HL-60 (cell line): ENCODE data around the gene STX8.

ENCODE experiments used
- GABPA ChIP-seq: IDR thresholded peaks from 2 replicates; pipeline ENCODE4 v1.6.1; 2012; ENCODE audit warnings: low read depth
- SPI1 ChIP-seq: IDR thresholded peaks from 2 replicates; pipeline ENCODE4 v1.6.1; 2012; ENCODE audit warnings: low read depth, mild to moderate bottlenecking, borderline replicate concordance
- TF ChIP-seq, protein P1 (sequence below): IDR thresholded peaks from one replicate; pipeline ENCODE4 v1.5.1; 2011; ENCODE audit warnings: low read length, control low read depth, inconsistent platforms; ENCODE audit not compliant: insufficient read depth
- TF ChIP-seq, protein P2 (sequence below): IDR thresholded peaks from 2 replicates; pipeline ENCODE4 v1.6.1; 2012; ENCODE audit warnings: low read depth; ENCODE audit not compliant: insufficient replicate concordance

DNA sequence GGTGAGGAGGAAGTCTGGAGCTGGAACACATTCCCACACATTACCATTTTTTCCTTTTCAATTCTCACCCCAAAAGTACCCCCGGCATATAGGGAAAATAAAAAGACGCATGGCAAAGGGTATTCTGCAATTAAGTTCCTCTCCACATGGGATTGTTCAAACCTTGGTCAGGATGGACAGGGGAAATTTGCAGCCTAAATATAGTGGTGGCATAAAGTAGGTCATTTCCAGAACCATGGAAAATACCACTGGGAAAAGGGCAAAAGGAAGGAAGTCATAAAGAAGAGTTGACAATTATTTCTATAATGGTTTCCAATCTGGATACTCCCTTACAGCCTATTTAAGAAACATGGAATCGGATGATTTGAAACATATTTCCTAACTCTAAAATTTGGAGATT lies 135.8 kb downstream of the STX8 start:
- TF ChIP-seq, protein P1, sequence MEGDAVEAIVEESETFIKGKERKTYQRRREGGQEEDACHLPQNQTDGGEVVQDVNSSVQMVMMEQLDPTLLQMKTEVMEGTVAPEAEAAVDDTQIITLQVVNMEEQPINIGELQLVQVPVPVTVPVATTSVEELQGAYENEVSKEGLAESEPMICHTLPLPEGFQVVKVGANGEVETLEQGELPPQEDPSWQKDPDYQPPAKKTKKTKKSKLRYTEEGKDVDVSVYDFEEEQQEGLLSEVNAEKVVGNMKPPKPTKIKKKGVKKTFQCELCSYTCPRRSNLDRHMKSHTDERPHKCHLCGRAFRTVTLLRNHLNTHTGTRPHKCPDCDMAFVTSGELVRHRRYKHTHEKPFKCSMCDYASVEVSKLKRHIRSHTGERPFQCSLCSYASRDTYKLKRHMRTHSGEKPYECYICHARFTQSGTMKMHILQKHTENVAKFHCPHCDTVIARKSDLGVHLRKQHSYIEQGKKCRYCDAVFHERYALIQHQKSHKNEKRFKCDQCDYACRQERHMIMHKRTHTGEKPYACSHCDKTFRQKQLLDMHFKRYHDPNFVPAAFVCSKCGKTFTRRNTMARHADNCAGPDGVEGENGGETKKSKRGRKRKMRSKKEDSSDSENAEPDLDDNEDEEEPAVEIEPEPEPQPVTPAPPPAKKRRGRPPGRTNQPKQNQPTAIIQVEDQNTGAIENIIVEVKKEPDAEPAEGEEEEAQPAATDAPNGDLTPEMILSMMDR = no peak
- no peak for TF ChIP-seq SPI1
- TF ChIP-seq, protein P2, sequence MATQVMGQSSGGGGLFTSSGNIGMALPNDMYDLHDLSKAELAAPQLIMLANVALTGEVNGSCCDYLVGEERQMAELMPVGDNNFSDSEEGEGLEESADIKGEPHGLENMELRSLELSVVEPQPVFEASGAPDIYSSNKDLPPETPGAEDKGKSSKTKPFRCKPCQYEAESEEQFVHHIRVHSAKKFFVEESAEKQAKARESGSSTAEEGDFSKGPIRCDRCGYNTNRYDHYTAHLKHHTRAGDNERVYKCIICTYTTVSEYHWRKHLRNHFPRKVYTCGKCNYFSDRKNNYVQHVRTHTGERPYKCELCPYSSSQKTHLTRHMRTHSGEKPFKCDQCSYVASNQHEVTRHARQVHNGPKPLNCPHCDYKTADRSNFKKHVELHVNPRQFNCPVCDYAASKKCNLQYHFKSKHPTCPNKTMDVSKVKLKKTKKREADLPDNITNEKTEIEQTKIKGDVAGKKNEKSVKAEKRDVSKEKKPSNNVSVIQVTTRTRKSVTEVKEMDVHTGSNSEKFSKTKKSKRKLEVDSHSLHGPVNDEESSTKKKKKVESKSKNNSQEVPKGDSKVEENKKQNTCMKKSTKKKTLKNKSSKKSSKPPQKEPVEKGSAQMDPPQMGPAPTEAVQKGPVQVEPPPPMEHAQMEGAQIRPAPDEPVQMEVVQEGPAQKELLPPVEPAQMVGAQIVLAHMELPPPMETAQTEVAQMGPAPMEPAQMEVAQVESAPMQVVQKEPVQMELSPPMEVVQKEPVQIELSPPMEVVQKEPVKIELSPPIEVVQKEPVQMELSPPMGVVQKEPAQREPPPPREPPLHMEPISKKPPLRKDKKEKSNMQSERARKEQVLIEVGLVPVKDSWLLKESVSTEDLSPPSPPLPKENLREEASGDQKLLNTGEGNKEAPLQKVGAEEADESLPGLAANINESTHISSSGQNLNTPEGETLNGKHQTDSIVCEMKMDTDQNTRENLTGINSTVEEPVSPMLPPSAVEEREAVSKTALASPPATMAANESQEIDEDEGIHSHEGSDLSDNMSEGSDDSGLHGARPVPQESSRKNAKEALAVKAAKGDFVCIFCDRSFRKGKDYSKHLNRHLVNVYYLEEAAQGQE = no peak
- TF ChIP-seq GABPA = no peak
